PC-3 (cell line): ENCODE data around the gene CCDC167.

Experiments used
- EZH2 ChIP-seq: fragments of 300-600 bp; sonication (generic); IDR thresholded peaks from one replicate; pipeline ENCODE4 v1.6.1; 2017; ENCODE audit warnings: antibody characterized with exemption, mild to moderate bottlenecking, low read length; ENCODE audit not compliant: unreplicated experiment
- TF ChIP-seq, protein P1 (sequence below): fragments of 300-600 bp; sonication (generic); conservative IDR thresholded peaks from 2 replicates; pipeline ENCODE4 v1.5.1; 2017; ENCODE audit warnings: antibody characterized with exemption, low read depth, mild to moderate bottlenecking, low read length

DNA sequence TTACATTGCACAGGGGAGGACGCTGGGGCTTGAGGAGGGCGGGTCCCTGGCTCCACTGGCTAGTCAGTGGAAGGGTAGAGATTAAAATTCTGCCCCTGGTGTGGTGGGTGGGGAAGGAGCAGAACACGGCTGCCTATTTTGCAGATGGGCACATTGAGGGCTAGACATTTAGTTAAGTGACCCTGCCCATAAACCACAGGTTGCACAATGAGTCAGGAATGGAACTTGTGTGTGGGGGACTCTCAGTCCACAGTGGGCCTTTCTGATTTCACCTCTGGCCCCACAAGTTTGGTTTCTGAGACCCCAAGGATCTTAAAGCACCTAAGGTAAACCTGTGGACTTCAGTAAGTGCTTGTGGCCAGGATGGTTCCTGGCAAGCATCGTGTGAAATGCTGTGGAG lies 22.0 kb upstream of the CCDC167 start:
- TF ChIP-seq, protein P1, sequence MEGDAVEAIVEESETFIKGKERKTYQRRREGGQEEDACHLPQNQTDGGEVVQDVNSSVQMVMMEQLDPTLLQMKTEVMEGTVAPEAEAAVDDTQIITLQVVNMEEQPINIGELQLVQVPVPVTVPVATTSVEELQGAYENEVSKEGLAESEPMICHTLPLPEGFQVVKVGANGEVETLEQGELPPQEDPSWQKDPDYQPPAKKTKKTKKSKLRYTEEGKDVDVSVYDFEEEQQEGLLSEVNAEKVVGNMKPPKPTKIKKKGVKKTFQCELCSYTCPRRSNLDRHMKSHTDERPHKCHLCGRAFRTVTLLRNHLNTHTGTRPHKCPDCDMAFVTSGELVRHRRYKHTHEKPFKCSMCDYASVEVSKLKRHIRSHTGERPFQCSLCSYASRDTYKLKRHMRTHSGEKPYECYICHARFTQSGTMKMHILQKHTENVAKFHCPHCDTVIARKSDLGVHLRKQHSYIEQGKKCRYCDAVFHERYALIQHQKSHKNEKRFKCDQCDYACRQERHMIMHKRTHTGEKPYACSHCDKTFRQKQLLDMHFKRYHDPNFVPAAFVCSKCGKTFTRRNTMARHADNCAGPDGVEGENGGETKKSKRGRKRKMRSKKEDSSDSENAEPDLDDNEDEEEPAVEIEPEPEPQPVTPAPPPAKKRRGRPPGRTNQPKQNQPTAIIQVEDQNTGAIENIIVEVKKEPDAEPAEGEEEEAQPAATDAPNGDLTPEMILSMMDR: no peak
- TF ChIP-seq EZH2: no peak
